K562 (cell line): ENCODE results near the gene PEX19. TPM values are rescaled to one million over a fixed set of nuclear protein-coding genes. Genes with fewer than 3 reads are reported as not detected.

Experiments
- BCOR ChIP-seq: fragments of 450-650 bp; IDR thresholded peaks from 2 replicates; pipeline ENCODE4 v1.6.1; 2016
- CHCHD3 ChIP-seq: fragments of 250-450 bp; sonication (Bioruptor Pico); IDR thresholded peaks from 2 replicates; pipeline ENCODE4 v2.1.2; 2022; ENCODE audit warnings: mild to moderate bottlenecking
- GTF2A2 ChIP-seq: IDR thresholded peaks from 2 replicates; pipeline ENCODE4 v1.6.1; 2016; ENCODE audit warnings: mild to moderate bottlenecking, missing genetic modification characterization, missing compliant biosample characterization
- MBD2 ChIP-seq: sonication (generic); IDR thresholded peaks from 2 replicates; pipeline ENCODE4 v1.6.1; 2016; ENCODE audit warnings: low read depth, borderline replicate concordance
- MITF ChIP-seq: IDR thresholded peaks from 2 replicates; pipeline ENCODE4 v1.6.1; 2014; ENCODE audit warnings: antibody characterized with exemption
- NELFE ChIP-seq: IDR thresholded peaks from 2 replicates; pipeline ENCODE4 v1.6.1; 2011; ENCODE audit warnings: mild to moderate bottlenecking; ENCODE audit not compliant: insufficient read depth, insufficient read length
- PCBP1 ChIP-seq: fragments of 200-400 bp; formaldehyde crosslinking; IDR thresholded peaks from 2 replicates; pipeline ENCODE4 v1.6.1; 2018; ENCODE audit warnings: mild to moderate bottlenecking, low read depth, low read length; ENCODE audit not compliant: poor library complexity, severe bottlenecking
- POLR2AphosphoS5 ChIP-seq: IDR thresholded peaks from 2 replicates; pipeline ENCODE4 v1.6.1; 2011; ENCODE audit warnings: mild to moderate bottlenecking, low read depth, low read length, moderate library complexity; ENCODE audit not compliant: control insufficient read depth, insufficient read depth
- PTTG1 ChIP-seq: fragments of 450-650 bp; IDR thresholded peaks from 2 replicates; pipeline ENCODE4 v1.6.1; 2016; ENCODE audit warnings: low read depth, mild to moderate bottlenecking, missing genetic modification characterization, missing compliant biosample characterization
- RBM34 ChIP-seq: fragments of 200-400 bp; formaldehyde crosslinking; IDR thresholded peaks from 2 replicates; pipeline ENCODE4 v1.6.1; 2018; ENCODE audit warnings: low read length, borderline replicate concordance; ENCODE audit not compliant: insufficient read depth
- RHOXF2B ChIP-seq: fragments of 250-450 bp; sonication (Bioruptor Pico); conservative IDR thresholded peaks from 2 replicates; pipeline ENCODE4 v1.5.1; 2021
- SNAPC5 ChIP-seq: fragments of 250-450 bp; sonication (Bioruptor Pico); IDR thresholded peaks from 2 replicates; pipeline ENCODE4 v1.8.0; 2021; ENCODE audit warnings: moderate library complexity, mild to moderate bottlenecking, inconsistent platforms
- ZBTB2 ChIP-seq: fragments of 450-650 bp; IDR thresholded peaks from 2 replicates; pipeline ENCODE4 v1.6.1; 2016; ENCODE audit warnings: antibody characterized with exemption
- ZNF143 ChIP-seq: sonication (generic); formaldehyde crosslinking; IDR thresholded peaks from 2 replicates; pipeline ENCODE4 v1.9.0; 2022; ENCODE audit warnings: mild to moderate bottlenecking, missing genetic modification reagents
- ZNF3 ChIP-seq: fragments of 250-450 bp; sonication (Bioruptor Pico); IDR thresholded peaks from 2 replicates; pipeline ENCODE4 v1.5.0; 2021; ENCODE audit warnings: mild to moderate bottlenecking, moderate library complexity
- ZNF518B ChIP-seq: fragments of 250-450 bp; sonication (Bioruptor Pico); IDR thresholded peaks from 2 replicates; pipeline ENCODE4 v1.5.0; 2021; ENCODE audit warnings: mild to moderate bottlenecking, moderate library complexity
- ZNF583 ChIP-seq: fragments of 250-450 bp; sonication (Bioruptor Pico); IDR thresholded peaks from 2 replicates; pipeline ENCODE4 v1.4.0; 2020
- ZNF639 ChIP-seq, 2 experiments: fragments of 200-800 bp in 1 of 2; sonication (Bioruptor generic) in 1 of 2; sonication (generic) in 1 of 2; formaldehyde crosslinking in 1 of 2; IDR thresholded peaks in 1 of 2; conservative IDR thresholded peaks in 1 of 2; 2 replicates each; pipeline versions ENCODE4 v1.5.0 to v1.6.1; 2016 to 2020; ENCODE audit warnings: missing compliant biosample characterization in 1 of 2, missing genetic modification characterization in 1 of 2, missing genetic modification reagents in 1 of 2
- ZNF785 ChIP-seq: fragments of 250-450 bp; sonication (Bioruptor Pico); IDR thresholded peaks from 2 replicates; pipeline ENCODE4 v1.4.0; 2020; ENCODE audit warnings: mild to moderate bottlenecking
- polyA plus RNA-seq, 8 experiments: library from polyadenylated mRNA; depleted of rRNA in 4 of 8; stranded (reverse) in 5 of 8; unstranded in 3 of 8; fragments of >200 nt; fragmentation: Nextera tagmentation in 2 of 8; fragmentation: Illumina TruSeq in 1 of 8; extraction: Ambion mirVana in 2 of 8; extraction: Trizol in 1 of 8; gene quantifications; 2 replicates each; pipeline versions ENCODE4 v1.2.1 to v1.2.3, GENCODE V29; 2011 to 2014; ENCODE audit warnings: inconsistent platforms in 1 of 8, missing spikeins in 1 of 8
- total RNA-seq, 7 experiments: library from RNA; depleted of rRNA in 6 of 7; stranded (reverse); fragments of >200 nt in 6 of 7; fragmentation: Illumina TruSeq in 2 of 7; extraction: Trizol in 2 of 7; gene quantifications; 2 replicates each; pipeline versions ENCODE4 v1.2.1 to v1.2.3, GENCODE V29; 2011 to 2021; ENCODE audit warnings: low replicate concordance in 1 of 7

Gene PEX19
- total and polyA plus RNA-seq, 9 of the 15 experiments (the other 6 are each of a cell fraction or from before 2014, with no cell fraction given), result 32.5 to 103 (median 59.8) TPM

- peak; percentile 93 for TF ChIP-seq POLR2AphosphoS5
- TF ChIP-seq GTF2A2, result 0 out of 2 replicates have a peak, but pooled peaks have one; percentile 49
- TF ChIP-seq MBD2, result peak; percentile 90
- no peak for TF ChIP-seq ZNF3 (CRISPR knock-in tag)
- no peak; a peak in 1 of 4 replicates for TF ChIP-seq ZNF639 (CRISPR knock-in tag; conservative IDR thresholded peaks at IDR 0.05 in 1 of 2, IDR thresholded peaks at IDR 0.05 in 1 of 2)
- no peak for TF ChIP-seq RBM34
- TF ChIP-seq BCOR, result 0 out of 2 replicates have a peak, but pooled peaks have one; percentile 20
- TF ChIP-seq NELFE, result no peak
- TF ChIP-seq MITF, result 0 out of 2 replicates have a peak, but pooled peaks have one; percentile 25
- peak; percentile 36; the same call in 1 of the 2 replicates for TF ChIP-seq ZNF583 (CRISPR knock-in tag)
- TF ChIP-seq CHCHD3, result no peak
- TF ChIP-seq ZNF518B, result no peak
- TF ChIP-seq PTTG1 (tag), result no peak
- no peak for TF ChIP-seq SNAPC5 (CRISPR knock-in tag)
- no peak for TF ChIP-seq ZNF785
- peak; percentile 67 for TF ChIP-seq PCBP1
- peak; percentile 56; the same call in 1 of the 2 replicates for TF ChIP-seq ZNF143 (CRISPR knock-in tag)
- no peak; the same call in 1 of the 2 replicates for TF ChIP-seq RHOXF2B
- TF ChIP-seq ZBTB2, result peak; percentile 95
Observed at GRCh38 chr1:160261893-160262794, 22.8 kb downstream of the PEX19 start, which contains the start of gene DCAF8 (continued).
